Measurements from ENCODE around the gene TBRG1.

Gene TBRG1

GRCh38 chr11:124643605-124644425 lies 21.2 kb downstream of the TBRG1 start:
- no peak for DNase-seq (ENCODE audit: low read depth)
- no peak overlapping the region for H3K4me3 ChIP-seq (ENCODE audit: low read depth, low read length)
- TF ChIP-seq CTCF (IDR thresholded peaks at IDR 0.05; ENCODE audit: low read depth, low read length) (no peak), POLR2A (IDR thresholded peaks at IDR 0.05; ENCODE audit: extremely low read depth, insufficient read length) (no peak), MYC (IDR thresholded peaks at IDR 0.05; ENCODE audit: low read depth, low read length) (no peak), MAX (IDR thresholded peaks at IDR 0.05; ENCODE audit: low read depth, low read length) (no peak)

- DNase-seq (ENCODE audit: low read depth), result peak; percentile 67
- H3K4me3 ChIP-seq (ENCODE audit: low read depth, low read length), result no peak overlapping the region
These were observed 22.0 kb downstream of the TBRG1 start for GRCh38 chr11:124644426-124645280.

GRCh38 chr11:124646148-124646547 lies 23.5 kb downstream of the TBRG1 start:
- no peak overlapping the region for H3K4me3 ChIP-seq (ENCODE audit: low read depth, low read length)
- TF ChIP-seq CTCF (IDR thresholded peaks at IDR 0.05; ENCODE audit: low read depth, low read length), result no peak
- TF ChIP-seq POLR2A (IDR thresholded peaks at IDR 0.05; ENCODE audit: extremely low read depth, insufficient read length), result no peak
- TF ChIP-seq MAX (IDR thresholded peaks at IDR 0.05; ENCODE audit: low read depth, low read length), result no peak
- DNase-seq (ENCODE audit: low read depth), result peak; percentile 31

More at GRCh38 chr11:124644426-124645280, 22.0 kb downstream of the TBRG1 start:
- TF ChIP-seq CTCF (IDR thresholded peaks at IDR 0.05; ENCODE audit: low read depth, low read length) (peak; percentile 63), MAX (IDR thresholded peaks at IDR 0.05; ENCODE audit: low read depth, low read length) (peak; percentile 61), POLR2A (IDR thresholded peaks at IDR 0.05; ENCODE audit: extremely low read depth, insufficient read length) (no peak), MYC (IDR thresholded peaks at IDR 0.05; ENCODE audit: low read depth, low read length) (no peak)

GRCh38 chr11:124648610-124649009 lies 25.9 kb downstream of the TBRG1 start:
- no peak overlapping the region for H3K4me3 ChIP-seq (ENCODE audit: low read depth, low read length)
- DNase-seq (ENCODE audit: low read depth), result no peak
- TF ChIP-seq MYC (IDR thresholded peaks at IDR 0.05; ENCODE audit: low read depth, low read length) (no peak), MAX (IDR thresholded peaks at IDR 0.05; ENCODE audit: low read depth, low read length) (no peak), CTCF (IDR thresholded peaks at IDR 0.05; ENCODE audit: low read depth, low read length) (no peak), POLR2A (IDR thresholded peaks at IDR 0.05; ENCODE audit: extremely low read depth, insufficient read length) (no peak)

- DNase-seq (ENCODE audit: low read depth), result no peak
- TF ChIP-seq MYC (IDR thresholded peaks at IDR 0.05; ENCODE audit: low read depth, low read length), result no peak
- TF ChIP-seq MAX (IDR thresholded peaks at IDR 0.05; ENCODE audit: low read depth, low read length), result no peak
- TF ChIP-seq CTCF (IDR thresholded peaks at IDR 0.05; ENCODE audit: low read depth, low read length), result no peak
- TF ChIP-seq POLR2A (IDR thresholded peaks at IDR 0.05; ENCODE audit: extremely low read depth, insufficient read length), result no peak
- no peak overlapping the region for H3K4me3 ChIP-seq (ENCODE audit: low read depth, low read length)
These were observed 34.3 kb downstream of the TBRG1 start for GRCh38 chr11:124656774-124657630.

Data from NB4 (cell line).